Keratinocyte (primary cell): Measurements from ENCODE around the gene CREM. TPM values are rescaled to one million over a fixed set of nuclear protein-coding genes. Genes with fewer than 3 reads are reported as not detected.

Experiments used
- DNase-seq: peaks from one replicate; pipeline ENCODE4 v3.0.0-alpha.2; 2011; ENCODE audit warnings: low read depth, missing footprints, low spot score
- FAIRE-seq: peaks from 2 replicates; lab custom pipeline; 2011; peaks lifted over from hg19 to GRCh38; lab: Jason Lieb, UNC
- H2AFZ ChIP-seq: 2 replicates; pipeline ENCODE4 v1.6.0; 2012; ENCODE audit warnings: low read length, control low read depth, inconsistent platforms; ENCODE audit not compliant: control insufficient read depth
- H3K27ac ChIP-seq: 2 replicates; pipeline ENCODE4 v1.5.1; 2011; ENCODE audit warnings: low read length; ENCODE audit not compliant: control insufficient read depth, insufficient read depth
- H3K27me3 ChIP-seq: 3 replicates; pipeline ENCODE4 v1.6.0; 2011; ENCODE audit warnings: low read length; ENCODE audit not compliant: control insufficient read depth, insufficient read depth; ENCODE audit errors: extremely low read depth
- H3K36me3 ChIP-seq, 2 experiments: 2 replicates in 1 of 2; 3 replicates in 1 of 2; pipeline ENCODE4 v1.5.1; 2011; ENCODE audit warnings: low read length in 2 of 2, mild to moderate bottlenecking in 1 of 2; ENCODE audit not compliant: control insufficient read depth in 2 of 2, insufficient read depth in 2 of 2; ENCODE audit errors: extremely low read depth in 1 of 2
- H3K4me1 ChIP-seq: 3 replicates; pipeline ENCODE4 v1.5.1; 2011; ENCODE audit warnings: low read length; ENCODE audit not compliant: control insufficient read depth, insufficient read depth; ENCODE audit errors: extremely low read depth
- H3K4me2 ChIP-seq: 3 replicates; pipeline ENCODE4 v1.6.0; 2011; ENCODE audit warnings: low read depth, low read length; ENCODE audit not compliant: control insufficient read depth, insufficient read depth; ENCODE audit errors: extremely low read depth
- H3K4me3 ChIP-seq, 3 experiments: fragments of 200-600 bp in 1 of 3; sonication (generic) in 1 of 3; 2 replicates in 2 of 3; 3 replicates in 1 of 3; pipeline ENCODE4 v1.5.1; 2011 to 2016; ENCODE audit warnings: low read length in 3 of 3, mild to moderate bottlenecking in 3 of 3, control low read depth in 2 of 3, inconsistent platforms in 1 of 3, low read depth in 1 of 3, mixed read lengths in 1 of 3, mixed run types in 1 of 3, moderate library complexity in 1 of 3; ENCODE audit not compliant: control insufficient read depth in 2 of 3, insufficient read depth in 2 of 3; ENCODE audit errors: extremely low read depth in 1 of 3
- H3K79me2 ChIP-seq: 2 replicates; pipeline ENCODE4 v1.6.0; 2012; ENCODE audit warnings: low read length; ENCODE audit not compliant: control insufficient read depth, insufficient read depth
- H3K9ac ChIP-seq: 3 replicates; pipeline ENCODE4 v1.6.0; 2011; ENCODE audit warnings: low read length; ENCODE audit not compliant: control insufficient read depth, insufficient read depth; ENCODE audit errors: extremely low read depth
- H3K9me1 ChIP-seq: 3 replicates; pipeline ENCODE4 v1.6.0; 2011; ENCODE audit warnings: low read length; ENCODE audit not compliant: control insufficient read depth, insufficient read depth; ENCODE audit errors: extremely low read depth
- H3K9me3 ChIP-seq: 2 replicates; pipeline ENCODE4 v1.5.1; 2012; ENCODE audit warnings: low read depth, low read length; ENCODE audit not compliant: control insufficient read depth
- H4K20me1 ChIP-seq: 3 replicates; pipeline ENCODE4 v1.6.0; 2011; ENCODE audit warnings: low read length; ENCODE audit not compliant: control insufficient read depth, insufficient read depth; ENCODE audit errors: extremely low read depth
- EZH2 ChIP-seq: IDR thresholded peaks from one replicate; pipeline ENCODE4 v1.6.1; 2012; ENCODE audit warnings: inconsistent platforms, mild to moderate bottlenecking, low read length, moderate library complexity
- dilution Hi-C: fragments of 300-500 bp; cut with MboI; formaldehyde crosslinking; loops from one replicate; pipeline ENCODE4 v1.7.0; 2020; ENCODE audit warnings: low sequenced_read_pairs; ENCODE audit not compliant: extremely low pct_ligation_motif_present
- polyA plus RNA-seq, 5 experiments: library from polyadenylated mRNA; depleted of rRNA in 3 of 5; stranded (reverse) in 3 of 5; stranded (forward) in 1 of 5; unstranded in 1 of 5; fragments of >200 nt; gene quantifications; 1 replicate in 1 of 5; 2 replicates in 3 of 5; 3 replicates in 1 of 5; pipeline versions ENCODE4 v1.2.1 to v1.2.3, GENCODE V29; 2011 to 2012; ENCODE audit warnings: missing spikeins in 2 of 5, low read depth in 1 of 5, low replicate concordance in 1 of 5
- TF ChIP-seq, protein P1 (sequence below), 3 experiments: IDR thresholded peaks in 1 of 3; conservative IDR thresholded peaks in 1 of 3; optimal IDR thresholded peaks in 1 of 3; 2 replicates in 2 of 3; 3 replicates in 1 of 3; pipeline versions ENCODE3 to v1.5.1; 2011; ENCODE audit warnings: low read length in 3 of 3, mild to moderate bottlenecking in 3 of 3, moderate library complexity in 2 of 3, control low read depth in 1 of 3, inconsistent platforms in 1 of 3; ENCODE audit not compliant: insufficient read depth in 2 of 3; ENCODE audit errors: extremely low read depth in 1 of 3

The CREM gene
- polyA plus RNA-seq, 1 donor (not counting 4 experiments of a cell fraction or from before 2014, with no cell fraction given) = 23.3 TPM

- Histone ChIP-seq H3K27me3 (no peaks in the 10 kb centered on the region), H3K4me1 (no peaks in the 10 kb centered on the region), H3K36me3 (no peaks in the 10 kb centered on the region), H4K20me1 (no peaks in the 10 kb centered on the region), H3K4me2 (no peak overlapping the region), H3K79me2 (no peaks in the 10 kb centered on the region), H3K27ac (no peak overlapping the region), H2AFZ (no peak overlapping the region), H3K4me3 (no peak overlapping the region), H3K9me1 (no peaks in the 10 kb centered on the region), H3K9ac (no peak overlapping the region), H3K9me3 (no peaks in the 10 kb centered on the region)
- dilution Hi-C loops = no loop called here
- DNase-seq = no peak
- FAIRE-seq = no peak
- TF ChIP-seq EZH2 = no peak
- TF ChIP-seq, protein P1, sequence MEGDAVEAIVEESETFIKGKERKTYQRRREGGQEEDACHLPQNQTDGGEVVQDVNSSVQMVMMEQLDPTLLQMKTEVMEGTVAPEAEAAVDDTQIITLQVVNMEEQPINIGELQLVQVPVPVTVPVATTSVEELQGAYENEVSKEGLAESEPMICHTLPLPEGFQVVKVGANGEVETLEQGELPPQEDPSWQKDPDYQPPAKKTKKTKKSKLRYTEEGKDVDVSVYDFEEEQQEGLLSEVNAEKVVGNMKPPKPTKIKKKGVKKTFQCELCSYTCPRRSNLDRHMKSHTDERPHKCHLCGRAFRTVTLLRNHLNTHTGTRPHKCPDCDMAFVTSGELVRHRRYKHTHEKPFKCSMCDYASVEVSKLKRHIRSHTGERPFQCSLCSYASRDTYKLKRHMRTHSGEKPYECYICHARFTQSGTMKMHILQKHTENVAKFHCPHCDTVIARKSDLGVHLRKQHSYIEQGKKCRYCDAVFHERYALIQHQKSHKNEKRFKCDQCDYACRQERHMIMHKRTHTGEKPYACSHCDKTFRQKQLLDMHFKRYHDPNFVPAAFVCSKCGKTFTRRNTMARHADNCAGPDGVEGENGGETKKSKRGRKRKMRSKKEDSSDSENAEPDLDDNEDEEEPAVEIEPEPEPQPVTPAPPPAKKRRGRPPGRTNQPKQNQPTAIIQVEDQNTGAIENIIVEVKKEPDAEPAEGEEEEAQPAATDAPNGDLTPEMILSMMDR (optimal IDR thresholded peaks at IDR 0.05 in 1 of 3, IDR thresholded peaks at IDR 0.05 in 1 of 3, conservative IDR thresholded peaks at IDR 0.05 in 1 of 3; ENCODE audit: extremely low read depth in 1 of 3, insufficient read depth in 2 of 3, low read length in 3 of 3) = no peak
Observed at GRCh38 chr10:35140126-35140525, 13.5 kb downstream of the CREM start.

- no peak for TF ChIP-seq EZH2
- H2AFZ ChIP-seq = no peak overlapping the region
- H3K36me3 ChIP-seq = no peaks in the 10 kb centered on the region
- no peaks in the 10 kb centered on the region for H3K4me1 ChIP-seq
- no peak overlapping the region for H3K4me2 ChIP-seq
- H3K9ac ChIP-seq = no peak overlapping the region
- H3K27me3 ChIP-seq = no peaks in the 10 kb centered on the region
- no peaks in the 10 kb centered on the region for H3K9me3 ChIP-seq
- H4K20me1 ChIP-seq = no peaks in the 10 kb centered on the region
- dilution Hi-C loops = no loop called here
- no peak overlapping the region for H3K4me3 ChIP-seq
- DNase-seq = no peak
- H3K79me2 ChIP-seq = no peaks in the 10 kb centered on the region
- H3K9me1 ChIP-seq = no peaks in the 10 kb centered on the region
- H3K27ac ChIP-seq = no peak overlapping the region
- FAIRE-seq = no peak
Observed at GRCh38 chr10:35140727-35141126, 14.1 kb downstream of the CREM start.

- H3K27me3 ChIP-seq = no peaks in the 10 kb centered on the region
- FAIRE-seq (no peak), DNase-seq (no peak)
- H3K9ac ChIP-seq = no peak overlapping the region
- no peak overlapping the region for H3K4me3 ChIP-seq
- H3K36me3 ChIP-seq = no peaks in the 10 kb centered on the region
- peaks cover 2% of the 10 kb centered on the region for H3K9me1 ChIP-seq
- no peaks in the 10 kb centered on the region for H4K20me1 ChIP-seq
- H3K4me1 ChIP-seq = no peaks in the 10 kb centered on the region
- H2AFZ ChIP-seq = no peak overlapping the region
- no peak overlapping the region for H3K27ac ChIP-seq
- no peaks in the 10 kb centered on the region for H3K79me2 ChIP-seq
- TF ChIP-seq, protein P1 (optimal IDR thresholded peaks at IDR 0.05 in 1 of 3, IDR thresholded peaks at IDR 0.05 in 1 of 3, conservative IDR thresholded peaks at IDR 0.05 in 1 of 3; ENCODE audit: extremely low read depth in 1 of 3, insufficient read depth in 2 of 3, low read length in 3 of 3) = no peak
- TF ChIP-seq EZH2 = no peak
- dilution Hi-C loops = no loop called here
- H3K9me3 ChIP-seq = no peaks in the 10 kb centered on the region
- no peak overlapping the region for H3K4me2 ChIP-seq
Observed at GRCh38 chr10:35150308-35150707, 23.7 kb downstream of the CREM start.
